Naive thymus-derived CD4-positive, alpha-beta T cell (primary cell): Measurements from ENCODE around the gene HCST. TPM values are rescaled to one million over a fixed set of nuclear protein-coding genes. Genes with fewer than 3 reads are reported as not detected.
"Not testable (repeated sequence)": the region's sequence is repeated elsewhere in the genome, so short reads cannot be mapped to it uniquely, and the experiment has no call there.

Experiments used
- ATAC-seq: fragments of 150-1000 bp; cut with Tn5 transposase; 2 replicates; pipeline ENCODE4 v1.10.0; 2021; ENCODE audit warnings: mild to moderate bottlenecking, moderate library complexity
- CTCF ChIA-PET: fragments of 350-600 bp; sonication (Branson Sonifier 250); formaldehyde crosslinking; loops from one replicate; lab custom pipeline; 2021; ENCODE audit warnings: antibody characterized with exemption; lab: Charles Lee
- POLR2A ChIA-PET: fragments of 350-600 bp; sonication (Branson Sonifier 250); formaldehyde crosslinking; loops from one replicate; lab custom pipeline; 2021; ENCODE audit warnings: antibody characterized with exemption, inconsistent platforms; lab: Charles Lee
- DNase-seq, 9 donors: peaks; one replicate each; pipeline versions ENCODE4 v3.0.0 to v3.0.0-alpha.2; 2020 to 2022; ENCODE audit warnings: mixed read lengths in 1 of 9
- H3K27ac ChIP-seq: one replicate; pipeline ENCODE4 v1.7.0; 2013; ENCODE audit warnings: mild to moderate bottlenecking, low read depth, low read length, moderate library complexity
- H3K27me3 ChIP-seq, 2 donors: one replicate each; pipeline ENCODE4 v1.7.0; 2013; ENCODE audit warnings: low read length in 2 of 2, mild to moderate bottlenecking in 2 of 2, moderate library complexity in 2 of 2; ENCODE audit not compliant: control insufficient read depth in 2 of 2, insufficient read depth in 2 of 2
- H3K36me3 ChIP-seq, 3 experiments: 1 replicate in 2 of 3; 2 replicates in 1 of 3; pipeline ENCODE4 v1.7.0; 2013; ENCODE audit warnings: low read length in 3 of 3, mild to moderate bottlenecking in 3 of 3, moderate library complexity in 1 of 3; ENCODE audit not compliant: insufficient read depth in 3 of 3, control insufficient read depth in 2 of 3
- H3K4me1 ChIP-seq, 2 donors: one replicate each; pipeline ENCODE4 v1.7.0; 2013; ENCODE audit warnings: low read length in 2 of 2, mild to moderate bottlenecking in 2 of 2, moderate library complexity in 1 of 2; ENCODE audit not compliant: control insufficient read depth in 2 of 2, insufficient read depth in 2 of 2
- H3K4me3 ChIP-seq: 2 replicates; pipeline ENCODE4 v1.7.0; 2013; ENCODE audit warnings: mild to moderate bottlenecking, low read length
- H3K9me3 ChIP-seq, 3 experiments: 1 replicate in 2 of 3; 2 replicates in 1 of 3; pipeline ENCODE4 v1.7.0; 2013; ENCODE audit warnings: low read length in 3 of 3; ENCODE audit not compliant: control insufficient read depth in 2 of 3
- H3K27ac Mint-ChIP-seq, 9 donors: one replicate each; pipeline ENCODE4 v1.8.0; 2020 to 2022; ENCODE audit warnings: mixed read lengths in 9 of 9, mild to moderate bottlenecking in 8 of 9, moderate library complexity in 5 of 9, inconsistent platforms in 2 of 9
- H3K27me3 Mint-ChIP-seq, 5 donors: one replicate each; pipeline ENCODE4 v1.8.0; 2021 to 2022; ENCODE audit warnings: mixed read lengths in 5 of 5, mild to moderate bottlenecking in 1 of 5
- H3K36me3 Mint-ChIP-seq, 5 donors: one replicate each; pipeline ENCODE4 v1.8.0; 2020 to 2022; ENCODE audit warnings: mixed read lengths in 5 of 5, mild to moderate bottlenecking in 3 of 5, inconsistent platforms in 1 of 5
- H3K4me1 Mint-ChIP-seq, 7 donors: one replicate each; pipeline ENCODE4 v1.8.0; 2020 to 2022; ENCODE audit warnings: mixed read lengths in 7 of 7, mild to moderate bottlenecking in 3 of 7, inconsistent platforms in 1 of 7
- H3K4me3 Mint-ChIP-seq, 10 donors: one replicate each; pipeline ENCODE4 v1.8.0; 2020 to 2022; ENCODE audit warnings: mild to moderate bottlenecking in 10 of 10, mixed read lengths in 10 of 10, moderate library complexity in 6 of 10, inconsistent platforms in 2 of 10
- H3K9me3 Mint-ChIP-seq, 11 donors: one replicate each; pipeline ENCODE4 v1.8.0; 2020 to 2022; ENCODE audit warnings: mixed read lengths in 11 of 11, mild to moderate bottlenecking in 4 of 11, inconsistent platforms in 1 of 11, moderate library complexity in 1 of 11
- intact Hi-C, 2 donors: fragments of 100-400 bp; cut with micrococcal nuclease; formaldehyde crosslinking; loops; one replicate each; pipeline ENCODE4 v1.15.1; 2023
- polyA plus RNA-seq, 2 donors: library from polyadenylated mRNA; unstranded; fragments of 300-500 nt; fragmentation: Illumina TruSeq; gene quantifications; one replicate each; pipeline ENCODE4 v1.2.3, GENCODE V29; 2021
- total RNA-seq, 6 experiments: library from RNA in 5 of 6; stranded (reverse) in 5 of 6; gene quantifications; 1 replicate in 5 of 6; 2 replicates in 1 of 6; pipeline ENCODE4 v1.2.3 and lab custom pipeline; 2021 to 2026

HCST gene
- total and polyA plus RNA-seq, 7 experiments from 2014 or later = 57.4 to 895 (median 117) TPM

- intact Hi-C loops = no loop called here
- Mint-ChIP-seq H3K27ac (peak overlapping the region in 5 of 9 donors; percentile 45 to 89 (median 71)), H3K4me1 (peaks cover 16 to 44% (median 33%) of the 10 kb centered on the region in 7 donors), H3K4me3 (peak overlapping the region in 2 of 10 donors; percentile 38 to 66), H3K9me3 (no peaks in the 10 kb centered on the region), H3K36me3 (no peaks in the 10 kb centered on the region), H3K27me3 (no peaks in the 10 kb centered on the region)
- no peak for ATAC-seq
- DNase-seq = no peak
- ChIA-PET CTCF (interaction anchor here (1.0 to 1.4 kb wide), 2 partner anchors 21 to 28 kb away, joined by 3 to 9 read pairs; no protein-coding TSS in a partner anchor), POLR2A (interaction anchor here (1.6 kb wide), 1 partner anchor 22 kb away, joined by 8 read pairs; no protein-coding TSS in a partner anchor)
- no peaks in the 10 kb centered on the region for H3K36me3 ChIP-seq
- H3K27me3 ChIP-seq = no peaks in the 10 kb centered on the region
- no peak overlapping the region for H3K4me3 ChIP-seq
- H3K4me1 ChIP-seq = peaks cover 13 to 16% of the 10 kb centered on the region in 2 donors
- no peaks in the 10 kb centered on the region for H3K9me3 ChIP-seq
- no peak overlapping the region for H3K27ac ChIP-seq
Observed at GRCh38 chr19:35909684-35910035, 7.3 kb downstream of the HCST start.

- H3K4me1 Mint-ChIP-seq = peaks cover 11 to 37% (median 27%) of the 10 kb centered on the region in 7 donors
- H3K27ac ChIP-seq, ATAC-seq, H3K4me3 ChIP-seq, intact Hi-C loops, H3K4me3 Mint-ChIP-seq, H3K9me3 Mint-ChIP-seq, H3K36me3 Mint-ChIP-seq, H3K27me3 ChIP-seq, DNase-seq, H3K36me3 ChIP-seq, H3K27me3 Mint-ChIP-seq, H3K27ac Mint-ChIP-seq, H3K9me3 ChIP-seq: not testable (repeated sequence)
- CTCF ChIA-PET = interaction anchor here (1.0 kb wide), 1 partner anchor 21 kb away, joined by 3 read pairs; no protein-coding TSS in a partner anchor
- peaks cover 7 to 11% of the 10 kb centered on the region in 2 donors for H3K4me1 ChIP-seq
- POLR2A ChIA-PET = interaction anchor here (1.7 kb wide), 1 partner anchor 12 kb away, joined by 3 read pairs; no protein-coding TSS in a partner anchor
Observed at GRCh38 chr19:35910355-35910754, 8.0 kb downstream of the HCST start.

GRCh38 chr19:35911173-35911572, 8.8 kb downstream of the HCST start:
- intact Hi-C loops = no loop called here
- no peaks in the 10 kb centered on the region for H3K27me3 Mint-ChIP-seq
- CTCF ChIA-PET = no interaction called here
- peaks cover 11 to 37% (median 27%) of the 10 kb centered on the region in 7 donors for H3K4me1 Mint-ChIP-seq
- H3K9me3 ChIP-seq = no peaks in the 10 kb centered on the region
- no peaks in the 10 kb centered on the region for H3K27me3 ChIP-seq
- H3K4me3 Mint-ChIP-seq = no peak overlapping the region
- no peak overlapping the region for H3K27ac ChIP-seq
- H3K4me1 ChIP-seq = peaks cover 7 to 11% of the 10 kb centered on the region in 2 donors
- DNase-seq (no peak), ATAC-seq (no peak)
- H3K9me3 Mint-ChIP-seq = peaks cover 0 to 1% (median 0%) of the 10 kb centered on the region in 11 donors
- H3K36me3 ChIP-seq = no peaks in the 10 kb centered on the region
- H3K36me3 Mint-ChIP-seq = no peaks in the 10 kb centered on the region
- POLR2A ChIA-PET = interaction anchor here (1.7 kb wide), 1 partner anchor 11 kb away, joined by 3 read pairs; no protein-coding TSS in a partner anchor
- H3K27ac Mint-ChIP-seq = peak overlapping the region in 1 of 9 donors; percentile 31
- H3K4me3 ChIP-seq = no peak overlapping the region

DNA sequence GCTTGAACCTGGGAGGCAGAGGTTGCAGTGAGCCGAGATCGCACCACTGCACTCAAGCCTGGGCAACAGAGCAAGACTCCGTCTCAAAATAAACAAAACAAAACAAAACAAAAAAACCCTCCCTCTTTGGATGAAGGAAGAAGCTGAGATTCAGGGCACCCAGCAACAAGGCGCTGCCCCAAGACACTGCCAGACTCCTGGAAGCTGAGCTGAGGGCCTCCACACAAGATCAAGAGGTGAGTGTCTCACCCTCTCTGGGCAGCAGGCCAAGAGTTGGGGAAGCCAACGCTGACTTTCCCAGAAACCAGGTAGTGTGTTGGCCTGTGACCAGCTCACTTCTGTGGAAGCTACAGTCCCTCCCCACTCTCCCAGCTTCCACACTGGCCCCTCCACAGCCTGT, 9.5 kb downstream of the HCST start:
- no peak overlapping the region for H3K4me3 Mint-ChIP-seq
- CTCF ChIA-PET = no interaction called here

DNA sequence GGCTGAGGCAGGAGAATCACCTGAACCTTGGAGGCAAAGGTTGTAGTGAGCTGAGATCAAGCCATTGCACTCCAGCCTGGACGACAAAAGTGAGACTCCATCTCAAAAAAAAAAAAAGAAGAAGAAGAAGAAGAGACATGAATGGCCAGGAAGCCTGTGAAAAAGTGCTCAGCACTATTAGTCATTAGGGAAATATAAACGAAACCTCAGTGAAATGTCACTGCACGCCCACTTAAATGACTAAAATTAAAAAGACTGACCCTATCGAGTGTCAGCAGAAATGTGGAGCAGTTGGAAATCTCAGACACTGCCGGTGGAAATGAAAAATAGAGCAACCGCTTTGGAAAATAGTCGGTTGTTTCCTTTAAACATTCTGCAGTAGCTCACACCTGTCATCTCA, 11.3 kb downstream of the HCST start:
- Mint-ChIP-seq H3K27ac (no peak overlapping the region), H3K36me3 (no peaks in the 10 kb centered on the region), H3K4me3 (no peak overlapping the region), H3K4me1 (peaks cover 11 to 24% (median 21%) of the 10 kb centered on the region in 7 donors), H3K27me3 (no peaks in the 10 kb centered on the region), H3K9me3 (peaks cover 0 to 1% (median 0%) of the 10 kb centered on the region in 11 donors)
- no peaks in the 10 kb centered on the region for H3K27me3 ChIP-seq
- no peak overlapping the region for H3K27ac ChIP-seq
- H3K4me1 ChIP-seq = peaks cover 0 to 11% of the 10 kb centered on the region in 2 donors
- no peaks in the 10 kb centered on the region for H3K9me3 ChIP-seq
- DNase-seq = no peak
- no peak for ATAC-seq
- intact Hi-C loops = no loop called here
- H3K4me3 ChIP-seq = no peak overlapping the region
- H3K36me3 ChIP-seq = no peaks in the 10 kb centered on the region
- CTCF ChIA-PET = no interaction called here
- POLR2A ChIA-PET = interaction anchor here (1.0 kb wide), 1 partner anchor 10 kb away, joined by 3 read pairs; no protein-coding TSS in a partner anchor

More for the DNA sequence above, 9.5 kb downstream of the HCST start:
- no peaks in the 10 kb centered on the region for H3K36me3 Mint-ChIP-seq
- H3K4me3 ChIP-seq = no peak overlapping the region
- ATAC-seq (no peak), DNase-seq (no peak)
- no peaks in the 10 kb centered on the region for H3K9me3 ChIP-seq
- intact Hi-C loops = no loop called here
- H3K4me1 Mint-ChIP-seq = peaks cover 11 to 37% (median 26%) of the 10 kb centered on the region in 7 donors
- peak overlapping the region in 1 of 9 donors; percentile 58 for H3K27ac Mint-ChIP-seq
- H3K27ac ChIP-seq = no peak overlapping the region
- POLR2A ChIA-PET = interaction anchor here (0.6 to 1.7 kb wide), 3 partner anchors 10 to 1530 kb away, joined by 3 read pairs; no protein-coding TSS in a partner anchor
- H3K9me3 Mint-ChIP-seq = peaks cover 0 to 1% (median 0%) of the 10 kb centered on the region in 11 donors
- peaks cover 7 to 11% of the 10 kb centered on the region in 2 donors for H3K4me1 ChIP-seq
- H3K27me3 Mint-ChIP-seq = no peaks in the 10 kb centered on the region
- H3K36me3 ChIP-seq = no peaks in the 10 kb centered on the region
- H3K27me3 ChIP-seq = no peaks in the 10 kb centered on the region

DNA sequence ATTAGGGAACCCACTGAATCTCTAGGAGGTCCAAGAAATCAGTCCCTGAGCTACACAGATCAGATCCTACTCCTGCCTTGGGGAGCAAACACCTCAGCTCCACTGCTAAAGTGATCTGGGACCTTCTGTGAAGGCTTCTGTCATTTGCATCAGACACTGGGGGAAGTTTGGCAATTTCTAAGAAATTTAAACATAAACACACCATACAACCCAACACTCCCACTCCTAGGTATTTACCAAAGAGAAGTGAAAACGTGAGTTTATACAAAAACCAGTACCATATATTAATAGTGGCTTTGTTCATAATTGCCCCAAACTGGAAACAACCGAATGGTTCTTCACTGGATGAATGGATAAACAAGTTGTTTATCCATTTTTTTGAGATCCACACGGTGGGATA, 13.1 kb downstream of the HCST start:
- ChIA-PET POLR2A (no interaction called here), CTCF (interaction anchor here (0.6 kb wide), 1 partner anchor 15 kb away, joined by 3 read pairs; no protein-coding TSS in a partner anchor)
- Mint-ChIP-seq H3K9me3 (peaks cover 0 to 1% (median 0%) of the 10 kb centered on the region in 11 donors), H3K4me3 (no peak overlapping the region), H3K4me1 (peaks cover 0 to 10% (median 8%) of the 10 kb centered on the region in 7 donors), H3K36me3 (no peaks in the 10 kb centered on the region), H3K27me3 (peaks cover 0 to 2% (median 0%) of the 10 kb centered on the region in 5 donors), H3K27ac (no peak overlapping the region)
- intact Hi-C loops = no loop called here
- DNase-seq (no peak), ATAC-seq (no peak)
- no peaks in the 10 kb centered on the region for H3K27me3 ChIP-seq
- no peaks in the 10 kb centered on the region for H3K36me3 ChIP-seq
- no peak overlapping the region for H3K4me3 ChIP-seq
- H3K9me3 ChIP-seq = no peaks in the 10 kb centered on the region
- no peak overlapping the region for H3K27ac ChIP-seq
- H3K4me1 ChIP-seq = no peaks in the 10 kb centered on the region

DNA sequence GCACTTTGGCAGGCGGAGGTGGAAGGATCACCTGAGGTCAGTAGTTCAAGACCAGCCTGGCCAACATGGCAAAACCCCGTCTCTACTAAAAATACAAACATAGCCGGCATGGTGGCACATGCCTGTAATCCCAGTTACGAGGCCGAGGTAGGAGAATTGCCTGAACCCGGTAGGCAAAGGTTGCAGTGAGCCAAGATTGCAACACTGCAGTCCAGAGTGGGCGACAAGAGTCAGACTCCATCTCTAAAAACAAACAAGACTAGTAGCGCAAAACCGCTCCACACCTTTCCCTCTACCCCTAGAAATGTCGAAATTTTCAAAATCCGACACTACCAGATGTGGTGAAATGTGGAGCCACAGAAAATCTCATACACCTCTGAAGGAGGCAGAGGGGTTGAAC, 17.0 kb downstream of the HCST start:
- H3K36me3 ChIP-seq = no peaks in the 10 kb centered on the region
- ATAC-seq (no peak), DNase-seq (no peak)
- no peak overlapping the region for H3K4me3 Mint-ChIP-seq
- no peak overlapping the region for H3K4me3 ChIP-seq
- peaks cover 0 to 1% (median 0%) of the 10 kb centered on the region in 11 donors for H3K9me3 Mint-ChIP-seq
- H3K4me1 ChIP-seq = no peaks in the 10 kb centered on the region
- H3K27me3 Mint-ChIP-seq = peaks cover 0 to 7% (median 0%) of the 10 kb centered on the region in 5 donors
- peaks cover 0 to 4% (median 0%) of the 10 kb centered on the region in 7 donors for H3K4me1 Mint-ChIP-seq
- POLR2A ChIA-PET = no interaction called here
- no peaks in the 10 kb centered on the region for H3K36me3 Mint-ChIP-seq
- no peaks in the 10 kb centered on the region for H3K9me3 ChIP-seq
- CTCF ChIA-PET = no interaction called here
- no peak overlapping the region for H3K27ac Mint-ChIP-seq
- intact Hi-C loops = no loop called here
- H3K27ac ChIP-seq = no peak overlapping the region
- H3K27me3 ChIP-seq = no peaks in the 10 kb centered on the region
